WI38 (cell line): ENCODE measurements around the gene CCS.

Experiments
- H3K4me3 ChIP-seq: 2 replicates; pipeline ENCODE4 v1.5.1; 2011; ENCODE audit warnings: low read depth, mild to moderate bottlenecking, control low read depth, low read length
- CTCF ChIP-seq: IDR thresholded peaks from 2 replicates; pipeline ENCODE4 v1.5.1; 2012; ENCODE audit warnings: low read depth, mild to moderate bottlenecking, control low read depth, low read length

Gene CCS

DNA sequence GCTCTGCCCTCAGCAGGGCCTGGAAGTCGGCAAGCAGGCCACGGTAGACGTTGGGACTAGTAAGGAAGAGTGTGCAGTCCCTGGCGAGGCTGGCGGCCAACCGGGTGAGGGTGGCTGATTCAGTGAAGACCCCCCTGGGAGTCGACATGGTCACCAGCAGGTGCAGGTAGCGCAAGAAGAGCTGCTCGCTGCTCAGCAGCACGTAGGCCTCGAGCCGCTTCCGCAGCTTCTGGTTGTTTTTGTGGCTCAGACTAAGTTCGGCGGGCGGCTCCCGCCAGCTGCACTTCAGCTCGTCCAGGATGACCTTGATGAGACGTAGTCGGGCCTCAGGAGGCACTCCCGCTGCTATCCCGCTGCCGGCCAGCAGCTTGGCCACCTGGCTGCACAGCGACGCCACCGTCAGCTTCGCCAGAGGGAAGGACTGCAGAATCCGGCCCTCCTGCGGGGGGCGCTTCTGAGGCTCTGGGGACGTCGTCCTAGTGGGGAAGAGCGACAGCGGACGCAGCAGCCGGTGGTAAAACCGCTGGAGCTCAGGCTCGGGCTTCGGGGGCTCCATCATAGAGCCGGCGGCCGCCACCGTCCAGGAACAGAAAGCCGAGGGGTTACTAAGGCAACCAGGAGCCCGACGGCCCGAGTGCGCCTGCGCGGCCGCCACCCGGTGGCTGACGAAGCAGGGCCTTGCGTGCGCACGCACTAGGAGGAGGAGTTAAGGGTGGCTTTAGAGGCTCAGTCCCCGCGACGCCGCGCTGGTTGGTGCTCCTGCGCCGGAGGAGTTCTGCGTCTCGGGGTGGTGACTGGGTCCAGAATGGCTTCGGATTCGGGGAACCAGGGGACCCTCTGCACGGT, at the start of gene CCS, which contains the start of gene CCDC87:
CCS (plus strand) TSS at position 729 of the 846 bp plus-strand sequence; CDS start at position 806, 77 bp downstream.
CCDC87 (minus strand) TSS at position 607 of the 846 bp plus-strand sequence; CDS start at position 559, 48 bp downstream.
- H3K4me3 ChIP-seq, result peak within 1 kb of the TSS; percentile 89
- TF ChIP-seq CTCF, result peak; percentile 56

DNA sequence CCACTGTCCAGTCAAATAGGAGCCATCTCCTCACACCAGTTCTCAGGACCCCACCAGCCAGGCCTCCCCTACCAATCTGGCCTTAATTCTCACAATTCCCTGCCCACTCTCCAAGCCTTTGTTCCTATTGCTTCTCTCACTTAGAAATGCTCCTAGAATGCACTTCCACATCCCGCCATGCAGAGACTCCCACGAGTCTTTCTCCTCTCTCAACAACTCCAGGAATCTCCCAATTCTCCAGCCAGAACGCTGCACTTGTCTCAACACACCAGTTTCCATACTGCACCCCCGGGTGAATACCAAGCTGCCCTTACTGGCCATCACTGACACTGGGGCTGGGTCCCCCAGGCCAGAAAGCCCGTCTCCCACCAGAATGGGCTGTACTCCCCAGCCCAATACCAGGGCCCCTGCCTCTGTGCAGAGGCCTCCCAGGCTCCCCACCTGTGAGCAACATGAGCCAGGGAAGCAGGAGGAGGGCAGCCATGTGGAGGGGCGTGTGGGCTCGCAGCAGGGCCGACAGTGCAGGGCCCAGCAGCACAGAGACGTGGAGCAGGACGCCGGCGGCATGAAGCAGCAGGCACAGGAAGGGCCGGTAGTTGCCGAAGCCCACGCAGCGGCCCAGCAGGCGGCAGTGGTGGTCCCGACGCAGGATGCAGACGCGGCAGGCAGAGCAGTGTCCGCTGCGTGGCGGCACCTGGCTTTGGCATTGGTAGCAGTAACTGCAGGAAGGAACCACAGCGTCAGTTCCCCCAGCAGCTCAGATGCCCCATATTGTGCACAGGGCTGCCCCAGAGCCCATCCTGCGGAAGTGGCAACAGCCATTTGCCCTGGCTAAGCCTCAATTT, 49.5 kb upstream of the CCS start:
- peak overlapping the region; percentile 9; the same call in 1 of the 2 replicates for H3K4me3 ChIP-seq

GRCh38 chr11:66544952-66545351, 48.0 kb upstream of the CCS start:
- H3K4me3 ChIP-seq, result peak overlapping the region; percentile 66

More for the DNA sequence above, 49.5 kb upstream of the CCS start:
- peak; percentile 72 for TF ChIP-seq CTCF

DNA sequence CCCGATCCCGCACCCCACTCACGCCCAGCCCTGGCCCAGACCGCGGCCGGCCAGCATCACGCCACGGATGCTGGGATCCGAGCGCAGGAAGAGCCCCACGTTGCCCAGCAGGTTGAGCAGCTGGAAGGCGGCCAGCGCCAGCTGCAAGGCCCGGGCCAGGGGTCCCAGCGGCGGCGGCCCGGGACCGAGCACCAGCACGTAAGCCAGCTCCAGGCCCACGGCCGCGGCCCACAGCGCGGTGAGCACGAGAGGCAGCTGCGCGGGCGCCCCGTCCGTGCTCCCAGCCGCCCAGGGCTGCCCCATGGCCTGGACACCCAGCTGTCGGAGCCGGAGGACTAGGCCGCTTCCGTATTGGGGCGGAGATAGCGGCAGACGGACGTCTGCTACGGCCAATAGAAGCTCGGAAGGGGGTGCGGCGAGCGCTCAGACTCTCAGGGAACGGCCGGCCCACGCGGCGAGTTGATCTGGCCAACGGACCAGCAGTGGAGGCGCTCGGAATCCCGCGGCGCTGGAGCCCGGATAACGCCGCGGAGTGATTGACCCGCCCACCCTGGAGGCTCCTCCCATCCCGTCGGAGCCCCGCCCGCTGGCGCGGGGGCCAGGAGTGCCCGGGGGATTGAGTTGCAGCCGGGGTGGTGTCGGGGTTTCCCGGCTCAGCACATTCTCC, 47.2 kb upstream of the CCS start, which contains the start of gene ZDHHC24:
ZDHHC24 (minus strand) TSS at position 348 of the 667 bp plus-strand sequence; CDS start at position 303, 45 bp downstream.
- TF ChIP-seq CTCF, result no peak
- H3K4me3 ChIP-seq, result peak within 1 kb of the TSS; percentile 66

DNA sequence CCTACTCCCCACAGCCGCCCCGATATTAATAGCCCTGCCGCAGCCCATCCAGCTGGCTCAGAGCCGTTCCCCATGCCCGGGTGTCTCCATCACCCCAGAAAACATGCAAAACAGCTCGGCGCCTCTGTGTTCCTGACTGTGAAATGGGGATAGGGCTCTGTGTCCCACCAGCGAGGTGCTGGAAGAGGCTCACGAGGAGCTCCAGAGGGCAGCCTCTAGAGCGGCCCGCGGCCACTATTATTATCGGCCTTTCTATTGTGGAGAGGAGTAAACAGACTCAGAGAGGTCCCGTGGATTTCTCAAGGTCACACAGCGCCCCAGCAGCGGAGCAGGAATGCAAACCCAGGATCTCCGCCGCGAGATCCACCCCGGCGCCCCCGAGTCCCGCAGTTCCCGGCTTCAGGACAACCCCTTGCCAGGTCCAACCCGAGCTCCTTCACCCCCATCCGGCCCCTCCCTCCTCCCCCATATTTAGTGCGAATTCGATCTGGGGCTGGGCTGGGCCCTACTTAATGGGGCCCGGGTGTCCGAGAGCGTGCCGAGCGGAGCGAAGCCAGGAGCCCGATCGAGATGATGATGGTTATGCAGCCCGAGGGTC, 46.5 kb upstream of the CCS start, which contains the start of gene ACTN3:
ACTN3 (plus strand) TSS at position 536 of the 598 bp plus-strand sequence; CDS start at position 571, 35 bp downstream.
- H3K4me3 ChIP-seq, result peak within 1 kb of the TSS; percentile 66
- TF ChIP-seq CTCF, result no peak

DNA sequence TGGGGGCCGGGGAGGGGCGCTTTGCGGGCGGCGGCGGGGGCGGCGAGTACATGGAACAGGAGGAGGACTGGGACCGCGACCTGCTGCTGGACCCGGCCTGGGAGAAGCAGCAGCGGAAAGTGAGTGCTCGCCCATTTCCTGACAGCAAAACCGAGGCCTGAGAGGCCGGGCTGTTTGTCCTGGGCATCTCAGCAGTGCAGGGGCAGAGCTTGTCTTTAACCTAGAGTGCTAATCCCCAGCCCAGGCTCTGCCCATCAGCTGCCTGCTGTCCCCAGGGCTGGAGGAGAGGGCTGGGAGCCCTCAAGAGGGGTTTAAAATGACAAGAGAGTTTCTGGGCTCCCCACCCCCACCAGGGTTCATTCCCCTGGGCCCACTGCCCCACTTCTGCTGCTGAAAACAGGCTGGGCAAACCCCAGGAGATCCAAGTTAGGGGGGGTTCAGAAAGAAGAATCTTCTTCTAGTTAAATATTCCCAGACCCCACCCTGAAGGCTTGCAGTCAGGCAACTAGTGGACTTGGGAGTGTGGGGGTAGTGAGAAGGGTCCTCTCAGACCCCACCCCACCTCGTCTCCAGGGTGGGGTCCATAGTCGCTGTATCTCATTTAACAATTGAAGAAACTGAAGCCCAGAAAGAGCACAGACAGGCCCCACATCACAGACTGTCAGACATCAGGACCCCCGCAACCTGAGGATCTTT, 45.9 kb upstream of the CCS start:
- no peak for TF ChIP-seq CTCF
- H3K4me3 ChIP-seq, result no peak overlapping the region
